Measurements from ENCODE around the gene ARHGEF19.
"Not testable (repeated sequence)": the region's sequence is repeated elsewhere in the genome, so short reads cannot be mapped to it uniquely, and the experiment has no call there.

ARHGEF19 gene

DNA sequence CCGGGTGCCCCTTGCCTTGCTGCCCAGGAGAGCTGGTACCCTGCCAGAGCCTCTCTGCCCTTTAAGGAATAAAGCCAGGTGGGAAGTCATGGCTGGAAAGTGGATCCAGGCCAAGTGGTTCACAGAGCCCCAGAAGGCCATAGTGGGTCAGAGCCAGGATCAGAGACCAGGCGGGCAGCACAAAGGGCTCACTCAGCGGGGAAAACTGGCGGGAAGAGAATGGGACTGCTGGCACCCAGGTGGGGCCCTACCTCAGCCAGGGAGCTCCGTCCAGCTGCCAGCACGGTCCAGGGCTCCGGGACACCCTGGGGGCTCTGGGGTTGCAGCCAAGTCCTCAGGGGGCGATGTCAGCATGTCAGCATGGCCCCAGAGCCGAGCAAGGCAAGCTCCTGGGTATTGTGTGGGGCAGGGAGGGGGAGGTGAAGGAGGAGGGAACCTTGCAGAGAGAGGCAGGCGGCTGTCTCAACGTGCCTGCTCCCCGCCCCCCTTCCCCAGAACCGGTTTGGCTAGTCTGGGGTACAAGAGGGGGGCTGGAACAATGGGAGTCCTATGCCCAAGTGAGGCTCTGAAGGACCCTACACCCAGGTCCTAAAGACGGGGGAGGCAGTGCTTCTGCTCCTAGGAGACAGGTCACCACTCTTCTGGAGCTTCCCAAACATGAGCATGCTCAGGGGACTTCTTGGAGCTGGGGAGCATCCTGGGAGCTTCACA is at the start of gene ARHGEF19:
ARHGEF19 (minus strand) TSS at position 402 of the 711 bp plus-strand sequence. CDS start 3,598 bp downstream, outside the sequence.
- DNase-seq: no peak

DNA sequence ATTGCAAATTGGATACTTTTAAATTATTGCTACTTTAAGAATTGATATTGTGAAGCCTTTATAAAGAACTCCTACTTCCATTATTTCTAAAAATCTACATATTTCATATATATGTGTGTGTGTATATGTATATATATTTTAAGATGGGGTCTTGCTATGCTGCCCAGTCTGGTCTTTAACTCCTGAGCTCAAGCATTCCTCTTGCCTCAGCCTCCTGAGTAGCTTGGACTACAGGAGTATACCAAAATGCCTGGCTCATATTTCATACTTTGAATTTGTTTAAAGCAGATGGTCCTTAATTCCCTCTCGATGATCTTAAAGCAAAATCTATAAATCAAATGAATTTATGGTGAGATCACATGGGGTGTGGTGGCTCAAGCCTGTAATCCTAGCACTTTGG is 49.6 kb upstream of the ARHGEF19 start:
- DNase-seq: no peak

- DNase-seq: no peak
These were observed 48.4 kb upstream of the ARHGEF19 start for GRCh38 chr1:16260814-16261213.

DNA sequence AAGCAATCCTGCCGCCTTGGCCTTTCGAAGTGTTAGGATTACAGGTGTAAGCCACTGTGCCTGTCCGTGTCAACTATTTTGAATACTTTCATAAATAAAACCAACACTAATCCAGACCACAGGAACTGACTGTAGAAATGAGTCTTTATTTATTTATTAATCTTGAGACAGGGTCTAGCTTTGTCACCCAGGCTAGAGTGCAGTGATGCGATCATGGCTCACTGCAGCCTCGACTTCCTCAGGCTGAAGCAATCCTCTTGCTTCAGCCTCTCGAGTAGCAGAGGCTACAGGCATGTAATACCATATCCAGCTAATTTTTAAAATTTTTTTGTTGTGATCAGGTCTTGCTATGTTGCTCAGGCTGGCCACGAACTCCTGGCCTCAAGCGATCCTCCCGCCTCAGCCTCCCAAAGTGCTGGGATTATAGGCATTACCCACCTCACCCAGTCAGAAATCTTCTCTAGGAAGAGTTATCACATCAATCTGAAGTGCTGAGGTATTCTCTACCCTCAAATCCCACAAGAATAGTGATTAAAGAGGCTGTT is 46.2 kb upstream of the ARHGEF19 start:
- DNase-seq: no peak

DNA sequence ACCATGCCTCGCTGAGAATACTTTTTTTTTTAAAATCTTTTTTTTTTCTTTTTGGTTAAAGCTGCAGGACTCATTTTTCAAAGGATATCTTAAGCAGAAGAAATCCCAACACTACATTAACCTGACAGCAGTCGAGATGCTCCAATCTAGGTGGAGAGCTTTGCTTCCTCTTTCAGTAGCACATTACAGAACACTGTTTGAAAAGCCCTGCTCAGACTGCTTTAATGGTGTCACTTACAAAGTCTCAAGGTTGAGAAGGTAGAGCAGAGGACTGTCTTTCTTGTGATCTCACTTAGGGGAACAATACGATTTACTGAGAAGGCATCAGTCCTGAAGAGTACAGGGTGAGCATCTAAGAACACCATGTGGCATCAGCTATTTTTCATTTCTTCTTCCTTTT is 45.5 kb upstream of the ARHGEF19 start:
- no peak for DNase-seq

GRCh38 chr1:16257556-16257955 is 45.1 kb upstream of the ARHGEF19 start:
- not testable (repeated sequence) for DNase-seq

DNA sequence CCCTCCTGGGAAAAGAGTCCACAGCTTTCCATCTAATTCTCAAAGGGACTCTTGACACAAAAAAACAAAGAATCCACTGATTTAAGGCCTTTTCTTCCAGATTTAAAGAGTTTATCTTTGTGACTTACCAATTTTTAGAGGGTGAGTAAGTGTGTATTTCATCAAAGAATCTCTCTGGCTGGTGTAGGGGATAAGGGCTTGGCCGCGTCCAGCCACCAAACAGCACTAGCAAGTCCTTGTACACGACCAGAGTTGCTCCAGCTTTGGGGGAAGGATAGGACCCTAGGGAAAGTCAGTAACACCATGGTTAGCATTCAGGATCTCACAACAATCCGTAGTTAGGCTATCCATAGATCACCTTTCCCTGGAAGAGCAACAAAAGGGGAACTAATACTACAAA is 44.0 kb upstream of the ARHGEF19 start:
- DNase-seq: no peak

DNA sequence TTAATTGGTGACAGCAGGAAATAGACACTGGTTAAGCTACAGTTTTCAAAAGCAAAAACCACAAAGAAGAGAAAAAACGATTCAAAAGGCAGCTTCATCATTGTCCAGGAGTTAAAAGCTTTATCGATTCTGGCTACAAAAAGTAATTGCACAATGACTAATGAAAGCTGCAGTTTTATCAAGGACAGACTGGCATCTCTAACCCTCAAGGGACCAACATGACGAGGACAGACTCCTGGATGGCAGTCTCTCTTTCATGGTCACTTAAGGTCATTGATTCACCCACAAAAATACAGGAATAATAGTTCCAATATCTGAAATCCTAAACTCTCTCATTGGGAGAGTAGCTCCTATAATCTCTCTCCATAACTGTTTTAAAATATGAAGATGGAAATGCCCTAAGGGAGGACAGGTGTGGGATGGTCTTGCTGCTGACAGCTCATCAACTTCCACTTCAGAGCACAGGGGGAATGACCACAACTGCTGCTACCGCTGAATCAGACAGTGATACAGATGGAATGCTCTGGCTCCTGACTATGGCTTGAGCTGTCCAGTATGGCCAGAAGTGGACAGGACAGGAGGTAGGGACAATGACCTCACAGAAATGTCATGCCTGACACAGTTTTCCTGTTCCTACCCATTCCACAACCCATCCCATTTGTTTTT is 41.9 kb upstream of the ARHGEF19 start:
- DNase-seq: no peak

- no peak for DNase-seq
These were observed 41.0 kb upstream of the ARHGEF19 start for GRCh38 chr1:16253332-16253922.

DNA sequence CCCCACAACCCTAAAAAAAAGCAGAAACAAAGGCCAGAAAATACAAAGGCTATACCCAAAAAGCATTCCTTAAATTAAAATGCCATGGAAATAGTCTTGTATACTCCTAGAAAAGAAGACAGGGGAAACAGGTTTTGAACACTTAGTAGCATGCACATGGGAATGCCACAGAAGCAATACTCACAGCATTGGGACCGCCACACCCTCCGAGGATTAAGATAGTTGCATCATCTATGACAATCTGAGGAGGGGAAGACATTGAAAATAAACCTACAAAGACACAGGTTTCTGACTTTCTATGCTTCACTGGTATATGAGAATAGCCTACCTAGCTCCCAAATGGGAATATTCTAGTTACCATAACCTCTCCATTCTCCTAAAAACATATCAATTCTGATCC is 40.5 kb upstream of the ARHGEF19 start:
- no peak for DNase-seq

DNA sequence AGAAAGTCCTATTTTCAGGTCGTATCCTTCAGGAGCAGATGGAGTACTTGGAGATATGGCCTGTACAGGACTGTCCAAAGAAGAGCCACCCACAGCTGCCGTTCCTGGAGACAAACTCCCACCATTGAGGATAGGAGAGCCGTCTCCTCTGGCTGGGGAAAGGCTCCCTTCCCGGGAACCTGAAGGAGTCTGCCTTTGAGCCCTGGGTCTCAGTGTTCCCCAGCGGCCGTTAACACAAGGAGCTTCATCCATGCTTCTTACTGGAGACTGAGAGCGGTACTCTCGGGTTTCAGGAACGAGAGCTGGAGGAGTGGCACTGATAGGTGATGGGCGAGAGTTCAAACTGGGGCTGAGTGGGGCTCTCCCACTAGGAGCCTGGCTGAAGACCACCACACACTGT is 38.9 kb upstream of the ARHGEF19 start:
- no peak for DNase-seq

DNA sequence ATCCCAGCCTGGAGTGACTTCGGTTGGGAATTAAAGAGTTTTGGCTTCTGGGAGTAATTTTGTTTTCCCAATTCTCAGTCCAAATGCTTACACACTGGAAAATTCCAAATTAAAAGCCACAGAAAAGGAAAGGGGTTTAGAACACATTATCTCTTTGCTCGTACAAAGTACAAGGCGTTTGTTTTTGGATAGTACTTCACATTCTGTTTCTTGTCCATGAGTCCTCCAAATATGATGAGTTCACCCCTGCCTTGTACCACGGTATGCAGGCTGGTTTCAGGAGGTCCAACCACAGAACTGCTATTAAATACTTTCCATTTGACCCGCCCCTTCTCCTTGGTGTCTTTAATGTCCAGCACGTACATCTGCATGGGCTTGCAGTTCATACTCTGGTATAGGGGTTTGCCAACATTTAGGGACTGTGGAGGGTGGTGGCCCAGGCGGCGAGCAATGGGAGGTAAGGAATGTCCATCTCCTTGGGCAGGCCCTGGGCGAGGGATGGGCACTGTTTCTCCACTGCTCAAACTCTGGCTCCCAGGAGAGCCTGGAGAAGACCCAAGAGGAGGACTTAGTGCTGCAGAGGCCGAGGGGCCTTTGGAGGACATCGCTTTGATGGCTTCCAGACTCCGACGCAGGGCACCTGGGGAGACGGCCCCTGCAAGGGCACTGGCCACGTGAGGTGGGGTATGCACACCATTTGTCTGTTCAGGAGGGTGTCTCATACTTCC is 38.2 kb upstream of the ARHGEF19 start:
- no peak for DNase-seq

- DNase-seq: no peak
These were observed 37.3 kb upstream of the ARHGEF19 start for GRCh38 chr1:16249596-16250241.

DNA sequence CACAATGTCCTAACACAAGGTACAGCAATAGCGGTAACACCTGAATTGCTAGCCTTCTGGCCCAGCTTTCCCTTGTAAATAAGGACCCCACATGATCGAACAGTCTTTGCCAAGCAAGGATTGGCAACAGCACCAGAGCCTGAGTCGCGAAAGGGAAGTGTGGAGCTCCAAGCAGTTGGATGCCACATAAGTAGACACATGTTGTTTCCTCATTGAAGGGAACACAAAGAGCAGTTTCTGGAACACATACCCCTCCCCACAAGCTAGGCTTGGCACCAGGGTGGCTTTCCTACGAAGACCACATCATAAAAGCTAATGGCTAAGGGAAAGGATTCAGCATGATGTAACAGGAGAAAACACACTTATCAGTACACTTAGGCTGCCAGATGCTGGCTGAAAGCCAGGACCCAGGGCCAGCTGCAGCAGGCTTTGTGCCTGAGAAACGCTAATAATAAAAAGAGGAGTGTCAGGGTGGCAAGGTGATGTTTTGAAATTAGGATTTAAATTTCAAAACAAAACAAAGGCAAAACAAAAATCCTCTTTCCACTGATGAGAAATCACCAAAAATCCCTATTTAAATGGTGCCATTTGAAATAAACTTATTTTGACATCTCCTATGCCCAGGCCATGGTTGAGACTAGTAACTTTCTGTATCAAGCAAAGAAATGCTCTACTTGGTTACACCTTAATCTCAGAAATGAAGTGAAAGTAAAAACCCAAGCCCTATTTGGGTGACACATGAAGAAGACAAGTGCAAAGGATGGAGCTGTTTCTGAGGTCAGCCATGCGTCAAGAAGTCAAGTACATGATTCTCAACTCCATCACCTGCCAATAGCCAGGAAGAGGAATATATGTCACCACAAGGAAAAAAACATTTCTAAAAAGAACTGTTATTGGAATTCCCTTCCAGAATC is 36.4 kb upstream of the ARHGEF19 start:
- no peak for DNase-seq

DNA sequence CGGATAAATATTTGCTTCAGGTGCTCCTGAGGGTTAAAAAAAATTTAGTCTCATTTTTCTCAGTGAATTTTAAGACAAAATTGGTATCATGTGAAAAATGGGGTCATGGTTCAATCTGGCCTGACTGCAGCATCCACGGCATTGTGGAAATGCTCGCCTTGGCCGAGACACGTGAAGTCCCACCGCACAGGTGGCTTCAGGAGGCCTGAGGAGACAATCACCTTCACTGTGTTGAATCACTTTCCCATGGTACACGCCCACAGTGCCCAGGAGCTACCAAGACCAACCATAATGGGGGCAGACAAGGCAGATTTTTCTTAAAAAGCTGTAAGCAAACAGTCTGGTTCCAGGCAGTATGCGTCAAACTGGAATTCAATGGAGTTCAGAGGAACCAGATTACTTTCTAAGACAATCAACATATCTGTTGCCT is 35.6 kb upstream of the ARHGEF19 start:
- no peak for DNase-seq

GRCh38 chr1:16247441-16247840 is 35.0 kb upstream of the ARHGEF19 start:
- no peak for DNase-seq

- DNase-seq: no peak
These were observed 34.5 kb upstream of the ARHGEF19 start for GRCh38 chr1:16246961-16247360.

GRCh38 chr1:16246239-16246638 is 33.8 kb upstream of the ARHGEF19 start:
- DNase-seq: not testable (repeated sequence)

GRCh38 chr1:16245476-16246196 is 33.2 kb upstream of the ARHGEF19 start:
- DNase-seq: no peak

DNA sequence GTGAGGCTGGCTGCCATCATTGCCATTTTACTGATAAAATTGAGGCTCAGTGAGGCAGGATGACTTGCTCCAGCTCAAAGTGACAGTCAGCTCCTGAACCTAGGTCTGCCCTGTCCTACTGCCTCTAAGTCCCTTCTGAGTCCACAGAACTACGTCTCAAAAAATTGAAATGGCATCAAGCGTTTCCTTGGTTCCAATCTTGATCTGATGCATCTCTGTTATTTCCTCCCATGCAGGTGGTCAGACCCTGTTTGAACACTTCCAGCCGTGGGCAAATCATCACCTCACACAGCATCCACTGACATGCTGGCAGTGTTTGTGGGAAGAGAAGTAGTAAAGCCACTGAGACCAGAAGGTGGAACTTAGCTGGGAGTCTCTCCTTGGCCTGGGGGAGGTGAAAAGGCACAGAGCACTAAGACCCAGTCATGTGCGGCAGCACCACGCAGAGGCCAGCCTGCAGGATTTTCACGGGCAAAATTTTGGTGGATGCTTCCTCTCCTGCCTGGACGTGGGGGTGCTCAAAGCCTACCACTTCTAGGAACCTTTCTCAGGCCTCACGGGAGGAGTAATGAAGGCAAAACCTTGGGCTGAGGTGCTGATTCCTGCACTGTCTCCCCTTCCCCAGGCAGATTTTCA is 32.3 kb upstream of the ARHGEF19 start:
- DNase-seq: no peak

Measured in CD4-positive, alpha-beta T cell treated with Interleukin-1 beta for 1 hour (primary cell).